Measurements from ENCODE around the gene MAML1. TPM values are rescaled to one million over a fixed set of nuclear protein-coding genes. Genes with fewer than 3 reads are reported as not detected.

MAML1 gene
- total and polyA plus RNA-seq, 2 donors: 10.5 to 13.3 TPM

- peaks cover 13 to 24% of the 10 kb centered on the region in 2 donors for H3K4me1 ChIP-seq (ENCODE audit: control insufficient read depth in 2 of 2, insufficient read depth in 2 of 2, low read length in 2 of 2)
- H3K27ac ChIP-seq (ENCODE audit: low read depth in 1 of 2, low read length in 1 of 2): peak within 1 kb of the TSS; percentile 98
- no peaks in the 10 kb centered on the region for H3K27me3 ChIP-seq (ENCODE audit: control insufficient read depth in 2 of 2, insufficient read depth in 1 of 2, low read length in 1 of 2)
- peak within 1 kb of the TSS; percentile 94 to 95 for H3K4me3 ChIP-seq (ENCODE audit: low read length in 2 of 2)
- under 1% methylated on average over 58 of the region's 58 CpGs for WGBS
- H3K36me3 ChIP-seq (ENCODE audit: control insufficient read depth in 2 of 2, insufficient read depth in 2 of 2, low read length in 1 of 2): peaks cover 0 to 27% of the 10 kb centered on the region in 2 donors
- peak in 3 of 9 donors; percentile 10 to 50 (median 31) for DNase-seq (ENCODE audit: low read depth in 6 of 9, low spot score in 9 of 9)
- H3K9me3 ChIP-seq (ENCODE audit: control insufficient read depth in 2 of 2, insufficient read depth in 1 of 2, low read length in 1 of 2): peaks cover 0 to 4% of the 10 kb centered on the region in 2 donors
These were observed 33.5 kb upstream of the MAML1 start, which contains the start of gene CANX for GRCh38 chr5:179698935-179699615. TSS of gene CANX (plus strand) at chr5:179698967. CDS start at chr5:179705682, 6,715 bp downstream.

- Histone ChIP-seq H3K4me3 (ENCODE audit: low read length in 2 of 2) (peak overlapping the region; percentile 94 to 95), H3K27me3 (ENCODE audit: control insufficient read depth in 2 of 2, insufficient read depth in 1 of 2, low read length in 1 of 2) (no peaks in the 10 kb centered on the region), H3K36me3 (ENCODE audit: control insufficient read depth in 2 of 2, insufficient read depth in 2 of 2, low read length in 1 of 2) (peaks cover 0 to 29% of the 10 kb centered on the region in 2 donors), H3K9me3 (ENCODE audit: control insufficient read depth in 2 of 2, insufficient read depth in 1 of 2, low read length in 1 of 2) (peaks cover 0 to 4% of the 10 kb centered on the region in 2 donors), H3K27ac (ENCODE audit: low read depth in 1 of 2, low read length in 1 of 2) (peak overlapping the region; percentile 88 to 93), H3K4me1 (ENCODE audit: control insufficient read depth in 2 of 2, insufficient read depth in 2 of 2, low read length in 2 of 2) (peaks cover 13 to 24% of the 10 kb centered on the region in 2 donors)
- DNase-seq (ENCODE audit: low read depth in 6 of 9, low spot score in 9 of 9): peak in 2 of 9 donors; percentile 22 to 31
- WGBS: 2% methylated on average over 19 of the region's 19 CpGs
These were observed 32.9 kb upstream of the MAML1 start for GRCh38 chr5:179699616-179700237.

GRCh38 chr5:179700401-179700918, 32.2 kb upstream of the MAML1 start:
- DNase-seq (ENCODE audit: low read depth in 6 of 9, low spot score in 9 of 9): peak in 1 of 9 donors; percentile 12
- Histone ChIP-seq H3K36me3 (ENCODE audit: control insufficient read depth in 2 of 2, insufficient read depth in 2 of 2, low read length in 1 of 2) (peaks cover 0 to 31% of the 10 kb centered on the region in 2 donors), H3K9me3 (ENCODE audit: control insufficient read depth in 2 of 2, insufficient read depth in 1 of 2, low read length in 1 of 2) (peaks cover 0 to 4% of the 10 kb centered on the region in 2 donors), H3K4me1 (ENCODE audit: control insufficient read depth in 2 of 2, insufficient read depth in 2 of 2, low read length in 2 of 2) (peaks cover 13 to 24% of the 10 kb centered on the region in 2 donors), H3K27me3 (ENCODE audit: control insufficient read depth in 2 of 2, insufficient read depth in 1 of 2, low read length in 1 of 2) (no peaks in the 10 kb centered on the region), H3K27ac (ENCODE audit: low read depth in 1 of 2, low read length in 1 of 2) (no peak overlapping the region), H3K4me3 (ENCODE audit: low read length in 2 of 2) (peak overlapping the region; percentile 27 to 94)
- WGBS: 75% methylated on average over 7 of the region's 7 CpGs

- Histone ChIP-seq H3K4me1 (ENCODE audit: control insufficient read depth in 2 of 2, insufficient read depth in 2 of 2, low read length in 2 of 2) (no peaks in the 10 kb centered on the region), H3K4me3 (ENCODE audit: low read length in 2 of 2) (no peak overlapping the region), H3K36me3 (ENCODE audit: control insufficient read depth in 2 of 2, insufficient read depth in 2 of 2, low read length in 1 of 2) (peaks cover 68 to 78% of the 10 kb centered on the region in 2 donors), H3K9me3 (ENCODE audit: control insufficient read depth in 2 of 2, insufficient read depth in 1 of 2, low read length in 1 of 2) (no peaks in the 10 kb centered on the region), H3K27me3 (ENCODE audit: control insufficient read depth in 2 of 2, insufficient read depth in 1 of 2, low read length in 1 of 2) (no peaks in the 10 kb centered on the region), H3K27ac (ENCODE audit: low read depth in 1 of 2, low read length in 1 of 2) (no peak overlapping the region)
- DNase-seq (ENCODE audit: low read depth in 6 of 9, low spot score in 9 of 9): no peak
- WGBS: 97% methylated on average over 1 of the region's 1 CpG
These were observed 16.3 kb upstream of the MAML1 start for GRCh38 chr5:179716286-179716685.

GRCh38 chr5:179720222-179720621, 12.4 kb upstream of the MAML1 start:
- 95% methylated on average over 2 of the region's 2 CpGs for WGBS
- H3K27ac ChIP-seq (ENCODE audit: low read depth in 1 of 2, low read length in 1 of 2): no peak overlapping the region
- DNase-seq (ENCODE audit: low read depth in 6 of 9, low spot score in 9 of 9): no peak
- no peaks in the 10 kb centered on the region for H3K27me3 ChIP-seq (ENCODE audit: control insufficient read depth in 2 of 2, insufficient read depth in 1 of 2, low read length in 1 of 2)
- no peaks in the 10 kb centered on the region for H3K4me1 ChIP-seq (ENCODE audit: control insufficient read depth in 2 of 2, insufficient read depth in 2 of 2, low read length in 2 of 2)
- H3K4me3 ChIP-seq (ENCODE audit: low read length in 2 of 2): no peak overlapping the region
- peaks cover 76 to 87% of the 10 kb centered on the region in 2 donors for H3K36me3 ChIP-seq (ENCODE audit: control insufficient read depth in 2 of 2, insufficient read depth in 2 of 2, low read length in 1 of 2)
- H3K9me3 ChIP-seq (ENCODE audit: control insufficient read depth in 2 of 2, insufficient read depth in 1 of 2, low read length in 1 of 2): no peaks in the 10 kb centered on the region

GRCh38 chr5:179724163-179724562, 8.5 kb upstream of the MAML1 start:
- no peaks in the 10 kb centered on the region for H3K4me1 ChIP-seq (ENCODE audit: control insufficient read depth in 2 of 2, insufficient read depth in 2 of 2, low read length in 2 of 2)
- H3K36me3 ChIP-seq (ENCODE audit: control insufficient read depth in 2 of 2, insufficient read depth in 2 of 2, low read length in 1 of 2): peaks cover 71 to 93% of the 10 kb centered on the region in 2 donors
- 97% methylated on average over 4 of the region's 4 CpGs for WGBS
- no peak for DNase-seq (ENCODE audit: low read depth in 6 of 9, low spot score in 9 of 9)
- H3K27me3 ChIP-seq (ENCODE audit: control insufficient read depth in 2 of 2, insufficient read depth in 1 of 2, low read length in 1 of 2): no peaks in the 10 kb centered on the region
- no peak overlapping the region for H3K27ac ChIP-seq (ENCODE audit: low read depth in 1 of 2, low read length in 1 of 2)
- H3K9me3 ChIP-seq (ENCODE audit: control insufficient read depth in 2 of 2, insufficient read depth in 1 of 2, low read length in 1 of 2): no peaks in the 10 kb centered on the region
- no peak overlapping the region for H3K4me3 ChIP-seq (ENCODE audit: low read length in 2 of 2)

- DNase-seq (ENCODE audit: low read depth in 6 of 9, low spot score in 9 of 9): no peak
- Histone ChIP-seq H3K27ac (ENCODE audit: low read depth in 1 of 2, low read length in 1 of 2) (no peak overlapping the region), H3K4me1 (ENCODE audit: control insufficient read depth in 2 of 2, insufficient read depth in 2 of 2, low read length in 2 of 2) (peaks cover 0 to 5% of the 10 kb centered on the region in 2 donors), H3K9me3 (ENCODE audit: control insufficient read depth in 2 of 2, insufficient read depth in 1 of 2, low read length in 1 of 2) (no peaks in the 10 kb centered on the region), H3K4me3 (ENCODE audit: low read length in 2 of 2) (no peak overlapping the region), H3K27me3 (ENCODE audit: control insufficient read depth in 2 of 2, insufficient read depth in 1 of 2, low read length in 1 of 2) (no peaks in the 10 kb centered on the region), H3K36me3 (ENCODE audit: control insufficient read depth in 2 of 2, insufficient read depth in 2 of 2, low read length in 1 of 2) (peaks cover 50 to 82% of the 10 kb centered on the region in 2 donors)
- 96% methylated on average over 6 of the region's 6 CpGs for WGBS
These were observed 5.5 kb upstream of the MAML1 start for GRCh38 chr5:179727106-179727505.

GRCh38 chr5:179729303-179729702, 3.3 kb upstream of the MAML1 start:
- no peaks in the 10 kb centered on the region for H3K9me3 ChIP-seq (ENCODE audit: control insufficient read depth in 2 of 2, insufficient read depth in 1 of 2, low read length in 1 of 2)
- WGBS: 98% methylated on average over 4 of the region's 4 CpGs
- H3K4me1 ChIP-seq (ENCODE audit: control insufficient read depth in 2 of 2, insufficient read depth in 2 of 2, low read length in 2 of 2): peaks cover 3 to 6% of the 10 kb centered on the region in 2 donors
- peaks cover 33 to 60% of the 10 kb centered on the region in 2 donors for H3K36me3 ChIP-seq (ENCODE audit: control insufficient read depth in 2 of 2, insufficient read depth in 2 of 2, low read length in 1 of 2)
- no peak for DNase-seq (ENCODE audit: low read depth in 6 of 9, low spot score in 9 of 9)
- H3K4me3 ChIP-seq (ENCODE audit: low read length in 2 of 2): no peak overlapping the region
- no peak overlapping the region for H3K27ac ChIP-seq (ENCODE audit: low read depth in 1 of 2, low read length in 1 of 2)
- H3K27me3 ChIP-seq (ENCODE audit: control insufficient read depth in 2 of 2, insufficient read depth in 1 of 2, low read length in 1 of 2): no peaks in the 10 kb centered on the region

GRCh38 chr5:179729727-179730126, 2.9 kb upstream of the MAML1 start:
- Histone ChIP-seq H3K9me3 (ENCODE audit: control insufficient read depth in 2 of 2, insufficient read depth in 1 of 2, low read length in 1 of 2) (no peaks in the 10 kb centered on the region), H3K4me3 (ENCODE audit: low read length in 2 of 2) (no peak overlapping the region), H3K27me3 (ENCODE audit: control insufficient read depth in 2 of 2, insufficient read depth in 1 of 2, low read length in 1 of 2) (no peaks in the 10 kb centered on the region), H3K4me1 (ENCODE audit: control insufficient read depth in 2 of 2, insufficient read depth in 2 of 2, low read length in 2 of 2) (peaks cover 7 to 9% of the 10 kb centered on the region in 2 donors), H3K36me3 (ENCODE audit: control insufficient read depth in 2 of 2, insufficient read depth in 2 of 2, low read length in 1 of 2) (peaks cover 29 to 56% of the 10 kb centered on the region in 2 donors), H3K27ac (ENCODE audit: low read depth in 1 of 2, low read length in 1 of 2) (no peak overlapping the region)
- WGBS: 95% methylated on average over 3 of the region's 3 CpGs
- DNase-seq (ENCODE audit: low read depth in 6 of 9, low spot score in 9 of 9): no peak

Data from thymus (tissue), 11 donors.